Subcutaneous adipose tissue (tissue), 4 donors: ENCODE data around the gene RFT1. TPM values are rescaled to one million over a fixed set of nuclear protein-coding genes. Genes with fewer than 3 reads are reported as not detected.

Source experiments
- CTCF ChIP-seq: fragments of 450-650 bp; IDR thresholded peaks from one replicate; pipeline ENCODE4 v1.5.1; 2016; ENCODE audit warnings: low read depth, mild to moderate bottlenecking, control low read depth, antibody characterized with exemption, moderate library complexity
- total RNA-seq, 4 donors: library from RNA; depleted of rRNA; stranded (reverse); fragments of >200 nt; gene quantifications; one replicate each; pipeline ENCODE4 v1.1.0, GENCODE V29; 2016

Gene RFT1
- total RNA-seq, 4 donors from 2014 or later: 8.1 to 12.7 (median 10.7) TPM

- no peak for TF ChIP-seq CTCF
These were observed 27.8 kb upstream of the RFT1 start for GRCh38 chr3:53157974-53158580.

- no peak for TF ChIP-seq CTCF
These were observed 26.2 kb upstream of the RFT1 start for GRCh38 chr3:53156368-53156834.

- TF ChIP-seq CTCF: no peak
These were observed 25.5 kb upstream of the RFT1 start for GRCh38 chr3:53155760-53156159.

- no peak for TF ChIP-seq CTCF
These were observed 24.6 kb upstream of the RFT1 start for GRCh38 chr3:53154881-53155285.

- TF ChIP-seq CTCF: no peak
These were observed 23.7 kb upstream of the RFT1 start for GRCh38 chr3:53153980-53154379.

- TF ChIP-seq CTCF: no peak
These were observed 23.1 kb upstream of the RFT1 start for GRCh38 chr3:53153264-53153823.

- TF ChIP-seq CTCF: no peak
These were observed 21.8 kb upstream of the RFT1 start for GRCh38 chr3:53151870-53152660.
